GM19372 (cell line): ENCODE data around the gene OSMR.

Experiments
- ATAC-seq: cut with Tn5 transposase; IDR thresholded peaks from one replicate; pipeline ENCODE4 v1.9.1; 2021; ENCODE audit warnings: mild to moderate bottlenecking, low read depth, moderate library complexity; ENCODE audit not compliant: unreplicated experiment

OSMR gene

GRCh38 chr5:38845526-38846378 is at the start of gene OSMR:
Gene OSMR, plus strand, starts transcription at chr5:38846012. Its CDS starts 23,033 bp downstream, at chr5:38869045.
- no peak for ATAC-seq

- ATAC-seq = no peak
Observed at GRCh38 chr5:38796742-38797108, 49.1 kb upstream of the OSMR start.

GRCh38 chr5:38797838-38798237 is 48.0 kb upstream of the OSMR start:
- ATAC-seq = no peak

GRCh38 chr5:38799556-38800377 is 46.0 kb upstream of the OSMR start:
- ATAC-seq = no peak

- no peak for ATAC-seq
Observed at GRCh38 chr5:38800515-38800914, 45.3 kb upstream of the OSMR start.

- no peak for ATAC-seq
Observed at GRCh38 chr5:38802125-38802524, 43.7 kb upstream of the OSMR start.

- ATAC-seq = no peak
Observed at GRCh38 chr5:38803246-38803645, 42.6 kb upstream of the OSMR start.

GRCh38 chr5:38806775-38807258 is 39.0 kb upstream of the OSMR start:
- ATAC-seq = no peak

GRCh38 chr5:38807570-38808483 is 38.0 kb upstream of the OSMR start:
- ATAC-seq = no peak

GRCh38 chr5:38808666-38809343 is 37.0 kb upstream of the OSMR start:
- ATAC-seq = no peak

- ATAC-seq = no peak
Observed at GRCh38 chr5:38809388-38810359, 36.1 kb upstream of the OSMR start.

- no peak for ATAC-seq
Observed at GRCh38 chr5:38814879-38815278, 30.9 kb upstream of the OSMR start.

GRCh38 chr5:38816083-38817030 is 29.5 kb upstream of the OSMR start:
- no peak for ATAC-seq

- no peak for ATAC-seq
Observed at GRCh38 chr5:38821679-38822078, 24.1 kb upstream of the OSMR start.

- ATAC-seq = no peak
Observed at GRCh38 chr5:38823503-38823902, 22.3 kb upstream of the OSMR start.

- no peak for ATAC-seq
Observed at GRCh38 chr5:38824821-38825220, 21.0 kb upstream of the OSMR start.

- no peak for ATAC-seq
Observed at GRCh38 chr5:38825494-38825893, 20.3 kb upstream of the OSMR start.

- no peak for ATAC-seq
Observed at GRCh38 chr5:38827525-38827924, 18.3 kb upstream of the OSMR start.
